Uterus (tissue), 4 donors: ENCODE data around the gene CACNA1B. TPM values are rescaled to one million over a fixed set of nuclear protein-coding genes. Genes with fewer than 3 reads are reported as not detected.

Experiments
- DNase-seq, 2 donors: peaks; one replicate each; pipeline ENCODE4 v3.0.0-alpha.2; 2019 to 2020
- H3K27ac ChIP-seq, 2 donors: fragments of 200-600 bp; sonication (generic); 1 replicate in 1 of 2; 2 replicates in 1 of 2; pipeline ENCODE4 v1.5.1; 2016 to 2018
- H3K27me3 ChIP-seq, 2 donors: fragments of 200-600 bp; sonication (generic); one replicate each; pipeline ENCODE4 v1.5.1; 2018 to 2019; ENCODE audit warnings: control low read depth in 1 of 2
- H3K36me3 ChIP-seq, 2 donors: fragments of 200-600 bp; sonication (generic); one replicate each; pipeline ENCODE4 v1.5.1; 2019; ENCODE audit warnings: control low read depth in 1 of 2
- H3K4me1 ChIP-seq, 2 donors: fragments of 200-600 bp; sonication (generic); one replicate each; pipeline ENCODE4 v1.5.1; 2018 to 2019; ENCODE audit warnings: control low read depth in 1 of 2
- H3K4me3 ChIP-seq, 2 donors: fragments of 200-600 bp; sonication (generic); 1 replicate in 1 of 2; 2 replicates in 1 of 2; pipeline ENCODE4 v1.5.1; 2018 to 2019; ENCODE audit warnings: mild to moderate bottlenecking in 1 of 2
- H3K9me3 ChIP-seq, 2 donors: fragments of 200-600 bp; sonication (generic); one replicate each; pipeline ENCODE4 v1.5.1; 2019; ENCODE audit warnings: control low read depth in 1 of 2
- POLR2A ChIP-seq, 2 donors: fragments of 450-650 bp; IDR thresholded peaks; one replicate each; pipeline ENCODE4 v1.6.1; 2016; ENCODE audit warnings: antibody characterized with exemption in 2 of 2, mild to moderate bottlenecking in 1 of 2, moderate library complexity in 1 of 2
- intact Hi-C: fragments of 100-400 bp; cut with DNase I; formaldehyde crosslinking; loops from one replicate; pipeline ENCODE4 v1.15.1; 2023; ENCODE audit warnings: low total_unique reads
- total RNA-seq, 4 donors: library from RNA; depleted of rRNA in 3 of 4; stranded (reverse); fragments of >200 nt in 3 of 4; gene quantifications; one replicate each; pipeline versions ENCODE4 v1.1.0 to v1.2.4, GENCODE V29; 2014 to 2023
- TF ChIP-seq, protein P1 (sequence below), 4 experiments: fragments of 200-600 bp in 2 of 4; fragments of 450-650 bp in 2 of 4; sonication (generic) in 2 of 4; IDR thresholded peaks; one replicate each; pipeline ENCODE4 v1.5.1; 2016 to 2019; ENCODE audit warnings: antibody characterized with exemption in 4 of 4, mild to moderate bottlenecking in 2 of 4, moderate library complexity in 1 of 4
- donor health status: DM: yes; HTN: yes; CAD: no.

CACNA1B gene
- total RNA-seq, 4 donors from 2014 or later: 0.12 to 0.97 TPM; not detected in 2

DNA sequence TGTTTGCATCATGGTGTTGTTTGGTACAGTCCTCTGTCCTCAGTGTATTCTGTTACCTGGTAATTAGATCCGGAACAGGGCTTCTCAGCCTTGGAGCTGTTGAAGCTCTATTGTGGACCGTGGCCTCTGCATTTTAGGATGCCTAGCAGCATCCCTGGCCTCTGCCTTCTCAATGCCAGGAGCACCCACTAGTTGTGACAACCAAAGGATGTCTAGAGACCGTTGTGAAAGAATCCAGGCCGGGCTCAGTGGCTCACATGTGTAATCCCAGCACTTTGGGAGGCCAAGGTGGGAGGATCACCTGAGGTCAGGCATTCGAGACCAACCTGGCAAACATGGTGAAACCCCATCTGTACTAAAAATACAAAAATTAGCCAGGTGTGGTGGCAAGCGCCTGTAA is 159.6 kb downstream of the CACNA1B start:
- Histone ChIP-seq H3K9me3 (no peaks in the 10 kb centered on the region), H3K36me3 (no peaks in the 10 kb centered on the region), H3K4me1 (no peaks in the 10 kb centered on the region), H3K27ac (no peak overlapping the region), H3K27me3 (peaks cover 0 to under 1% of the 10 kb centered on the region in 2 donors), H3K4me3 (no peak overlapping the region)
- TF ChIP-seq, protein P1, sequence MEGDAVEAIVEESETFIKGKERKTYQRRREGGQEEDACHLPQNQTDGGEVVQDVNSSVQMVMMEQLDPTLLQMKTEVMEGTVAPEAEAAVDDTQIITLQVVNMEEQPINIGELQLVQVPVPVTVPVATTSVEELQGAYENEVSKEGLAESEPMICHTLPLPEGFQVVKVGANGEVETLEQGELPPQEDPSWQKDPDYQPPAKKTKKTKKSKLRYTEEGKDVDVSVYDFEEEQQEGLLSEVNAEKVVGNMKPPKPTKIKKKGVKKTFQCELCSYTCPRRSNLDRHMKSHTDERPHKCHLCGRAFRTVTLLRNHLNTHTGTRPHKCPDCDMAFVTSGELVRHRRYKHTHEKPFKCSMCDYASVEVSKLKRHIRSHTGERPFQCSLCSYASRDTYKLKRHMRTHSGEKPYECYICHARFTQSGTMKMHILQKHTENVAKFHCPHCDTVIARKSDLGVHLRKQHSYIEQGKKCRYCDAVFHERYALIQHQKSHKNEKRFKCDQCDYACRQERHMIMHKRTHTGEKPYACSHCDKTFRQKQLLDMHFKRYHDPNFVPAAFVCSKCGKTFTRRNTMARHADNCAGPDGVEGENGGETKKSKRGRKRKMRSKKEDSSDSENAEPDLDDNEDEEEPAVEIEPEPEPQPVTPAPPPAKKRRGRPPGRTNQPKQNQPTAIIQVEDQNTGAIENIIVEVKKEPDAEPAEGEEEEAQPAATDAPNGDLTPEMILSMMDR (IDR thresholded peaks at IDR 0.05): no peak
- no peak for TF ChIP-seq POLR2A (IDR thresholded peaks at IDR 0.05)
- DNase-seq: no peak
- intact Hi-C loops: no loop called here

GRCh38 chr9:138038244-138038671 is 160.7 kb downstream of the CACNA1B start:
- Histone ChIP-seq H3K9me3 (no peaks in the 10 kb centered on the region), H3K27me3 (no peaks in the 10 kb centered on the region)
- intact Hi-C loops: no loop called here

DNA sequence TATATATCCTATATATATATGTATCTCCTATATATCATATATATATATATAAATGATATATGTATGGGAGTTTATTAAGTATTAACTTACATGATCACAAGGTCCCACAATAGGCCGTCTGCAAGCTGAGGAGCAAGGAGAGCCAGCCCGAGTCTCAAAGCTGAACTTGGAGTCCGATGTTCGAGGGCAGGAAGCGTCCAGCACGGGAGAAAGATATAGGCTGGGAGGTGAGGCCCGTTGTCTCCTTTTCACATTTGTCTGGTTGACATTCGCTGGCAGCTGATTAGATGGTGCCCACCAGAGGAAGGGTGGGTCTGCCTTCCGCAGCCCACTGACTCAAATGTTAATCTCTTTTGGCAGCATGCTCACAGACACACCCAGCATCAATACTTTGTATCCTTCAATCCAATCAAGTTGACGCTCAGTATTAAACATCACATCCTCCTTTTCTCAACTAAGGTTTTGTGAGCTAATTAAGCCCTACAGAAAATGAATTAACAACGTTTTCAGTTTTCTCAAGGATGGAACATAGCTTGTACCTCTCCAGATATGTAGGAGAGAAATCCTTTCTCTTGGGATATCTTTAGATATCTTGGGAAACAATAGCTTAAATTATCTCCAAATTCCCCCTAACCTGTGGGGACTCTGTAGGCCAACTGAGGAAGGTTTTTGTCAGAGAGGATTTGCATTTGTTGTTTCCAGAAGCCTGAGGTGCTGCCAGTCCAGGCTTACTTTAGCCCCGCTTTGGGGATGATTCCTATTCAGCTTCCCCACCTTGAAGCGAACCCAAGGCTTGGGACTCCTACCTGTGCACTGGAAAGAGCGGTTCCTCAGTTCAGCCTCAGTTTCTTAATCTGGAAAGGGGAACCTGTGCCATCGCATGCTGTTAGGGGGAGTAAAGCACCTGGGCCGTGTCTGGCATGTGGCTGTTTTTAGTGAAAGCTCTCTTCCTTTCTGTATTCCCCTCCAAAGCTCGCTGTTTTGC is 163.2 kb downstream of the CACNA1B start:
- H3K4me1 ChIP-seq: no peaks in the 10 kb centered on the region
- TF ChIP-seq, protein P1 (IDR thresholded peaks at IDR 0.05): no peak
- TF ChIP-seq POLR2A (IDR thresholded peaks at IDR 0.05): no peak
- intact Hi-C loops: no loop called here
- no peaks in the 10 kb centered on the region for H3K27me3 ChIP-seq
- no peaks in the 10 kb centered on the region for H3K36me3 ChIP-seq
- H3K27ac ChIP-seq: no peak overlapping the region
- no peaks in the 10 kb centered on the region for H3K9me3 ChIP-seq
- no peak overlapping the region for H3K4me3 ChIP-seq
- no peak for DNase-seq

More at GRCh38 chr9:138038244-138038671, 160.7 kb downstream of the CACNA1B start:
- no peak for DNase-seq
- TF ChIP-seq POLR2A (IDR thresholded peaks at IDR 0.05): no peak
- TF ChIP-seq, protein P1 (IDR thresholded peaks at IDR 0.05): no peak
- Histone ChIP-seq H3K4me3 (no peak overlapping the region), H3K36me3 (no peaks in the 10 kb centered on the region), H3K4me1 (no peaks in the 10 kb centered on the region), H3K27ac (no peak overlapping the region)

DNA sequence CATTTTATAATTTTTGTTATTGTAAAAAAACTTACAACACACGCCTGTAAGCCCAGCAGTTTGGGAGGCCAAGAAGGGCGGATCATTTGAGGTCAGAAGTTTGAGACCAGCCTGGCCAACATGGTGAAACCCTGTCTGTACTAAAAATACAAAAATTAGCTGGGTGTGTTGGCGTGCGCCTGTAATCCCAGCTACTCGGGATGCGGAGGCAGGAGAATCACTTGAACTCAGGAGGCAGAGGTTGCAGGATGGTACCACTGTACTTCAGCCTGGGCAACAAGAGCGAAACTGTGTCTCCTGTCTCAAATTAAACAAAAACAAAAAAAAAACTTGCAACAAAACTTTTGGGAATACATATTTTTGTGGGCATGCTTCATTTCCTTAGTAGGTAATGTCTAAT is 164.6 kb downstream of the CACNA1B start:
- no peak overlapping the region for H3K27ac ChIP-seq
- no peaks in the 10 kb centered on the region for H3K4me1 ChIP-seq
- no peaks in the 10 kb centered on the region for H3K27me3 ChIP-seq
- no peaks in the 10 kb centered on the region for H3K9me3 ChIP-seq
- intact Hi-C loops: no loop called here
- no peak overlapping the region for H3K4me3 ChIP-seq
- DNase-seq: no peak
- no peak for TF ChIP-seq POLR2A (IDR thresholded peaks at IDR 0.05)
- TF ChIP-seq, protein P1 (IDR thresholded peaks at IDR 0.05): no peak
- no peaks in the 10 kb centered on the region for H3K36me3 ChIP-seq

DNA sequence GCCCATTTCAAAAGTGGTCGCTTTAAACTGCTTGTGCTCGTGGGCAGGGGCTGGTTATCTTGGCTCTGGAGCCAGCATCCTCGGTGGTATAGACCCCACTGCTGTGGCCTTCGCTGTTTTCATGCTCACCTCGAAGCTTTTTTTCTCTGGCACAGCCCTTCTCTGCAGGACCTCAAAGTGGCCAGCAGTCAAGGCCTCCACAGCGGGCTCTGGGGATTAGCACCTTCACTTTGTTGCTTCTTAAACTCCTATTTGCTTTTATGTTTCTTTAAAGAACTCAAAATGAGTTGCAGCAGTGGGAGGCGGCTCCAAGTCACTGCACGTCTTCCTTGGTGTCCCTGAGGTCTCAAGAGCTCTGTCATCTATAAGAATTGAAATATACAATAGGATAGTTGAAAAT is 165.1 kb downstream of the CACNA1B start:
- Histone ChIP-seq H3K4me3 (no peak overlapping the region), H3K36me3 (no peaks in the 10 kb centered on the region), H3K27me3 (no peaks in the 10 kb centered on the region), H3K4me1 (no peaks in the 10 kb centered on the region), H3K27ac (no peak overlapping the region), H3K9me3 (no peaks in the 10 kb centered on the region)
- DNase-seq: no peak
- TF ChIP-seq, protein P1 (IDR thresholded peaks at IDR 0.05): no peak
- no peak for TF ChIP-seq POLR2A (IDR thresholded peaks at IDR 0.05)
- intact Hi-C loops: no loop called here
